ENCODE measurements around the gene B9D1. TPM values are rescaled to one million over a fixed set of nuclear protein-coding genes. Genes with fewer than 3 reads are reported as not detected.
A peak's percentile ranks its signal among the peaks of the same experiment; 100 is the strongest.

The B9D1 gene
- total RNA-seq, 1 donor: 21.0 TPM

- H3K9me3 ChIP-seq (ENCODE audit: low read depth, low read length): no peaks in the 10 kb centered on the region
- no peaks in the 10 kb centered on the region for H4K20me1 ChIP-seq (ENCODE audit: insufficient read depth, low read length)
- no peak for TF ChIP-seq CTCF (IDR thresholded peaks at IDR 0.05; ENCODE audit: extremely low read depth, low read depth, low read length)
- H3K4me3 ChIP-seq (ENCODE audit: insufficient read depth, low read length): no peak overlapping the region
- no peak for DNase-seq (ENCODE audit: insufficient read length, low spot score, missing footprints)
- no peak overlapping the region for H3K27ac ChIP-seq (ENCODE audit: low read depth, low read length)
- no peaks in the 10 kb centered on the region for H3K79me2 ChIP-seq (ENCODE audit: insufficient read depth, low read length)
- no peaks in the 10 kb centered on the region for H3K27me3 ChIP-seq (ENCODE audit: insufficient read depth, low read length)
- peaks cover 29% of the 10 kb centered on the region for H3K4me1 ChIP-seq (ENCODE audit: insufficient read depth, low read length)
- peaks cover 1% of the 10 kb centered on the region for H3K36me3 ChIP-seq (ENCODE audit: insufficient read depth, low read length)
- H3K4me2 ChIP-seq (ENCODE audit: insufficient read depth, low read length): no peak overlapping the region
- no peak overlapping the region for H2AFZ ChIP-seq (ENCODE audit: low read length)
Observed at GRCh38 chr17:19390951-19391350, 28.4 kb upstream of the B9D1 start.

- H3K79me2 ChIP-seq (ENCODE audit: insufficient read depth, low read length): no peaks in the 10 kb centered on the region
- H3K4me1 ChIP-seq (ENCODE audit: insufficient read depth, low read length): peaks cover 35% of the 10 kb centered on the region
- H3K4me2 ChIP-seq (ENCODE audit: insufficient read depth, low read length): no peak overlapping the region
- no peaks in the 10 kb centered on the region for H3K9me3 ChIP-seq (ENCODE audit: low read depth, low read length)
- no peak overlapping the region for H3K4me3 ChIP-seq (ENCODE audit: insufficient read depth, low read length)
- H3K27ac ChIP-seq (ENCODE audit: low read depth, low read length): no peak overlapping the region
- H4K20me1 ChIP-seq (ENCODE audit: insufficient read depth, low read length): peaks cover 5% of the 10 kb centered on the region
- no peak overlapping the region for H2AFZ ChIP-seq (ENCODE audit: low read length)
- H3K36me3 ChIP-seq (ENCODE audit: insufficient read depth, low read length): peaks cover 18% of the 10 kb centered on the region
- no peaks in the 10 kb centered on the region for H3K27me3 ChIP-seq (ENCODE audit: insufficient read depth, low read length)
- no peak for DNase-seq (ENCODE audit: insufficient read length, low spot score, missing footprints)
- TF ChIP-seq CTCF (IDR thresholded peaks at IDR 0.05; ENCODE audit: extremely low read depth, low read depth, low read length): no peak
Observed at GRCh38 chr17:19388791-19389785, 26.6 kb upstream of the B9D1 start.

- Histone ChIP-seq H3K27ac (ENCODE audit: low read depth, low read length) (peak overlapping the region; percentile 83), H3K4me2 (ENCODE audit: insufficient read depth, low read length) (peak overlapping the region; percentile 74), H3K4me3 (ENCODE audit: insufficient read depth, low read length) (peak overlapping the region; percentile 13), H3K9me3 (ENCODE audit: low read depth, low read length) (no peaks in the 10 kb centered on the region), H3K79me2 (ENCODE audit: insufficient read depth, low read length) (no peaks in the 10 kb centered on the region), H2AFZ (ENCODE audit: low read length) (no peak overlapping the region), H4K20me1 (ENCODE audit: insufficient read depth, low read length) (peaks cover 6% of the 10 kb centered on the region), H3K36me3 (ENCODE audit: insufficient read depth, low read length) (peaks cover 29% of the 10 kb centered on the region), H3K4me1 (ENCODE audit: insufficient read depth, low read length) (peaks cover 35% of the 10 kb centered on the region), H3K27me3 (ENCODE audit: insufficient read depth, low read length) (no peaks in the 10 kb centered on the region)
- no peak for TF ChIP-seq CTCF (IDR thresholded peaks at IDR 0.05; ENCODE audit: extremely low read depth, low read depth, low read length)
- peak; percentile 78 for DNase-seq (ENCODE audit: insufficient read length, low spot score, missing footprints)
Observed at GRCh38 chr17:19387921-19388521, 25.5 kb upstream of the B9D1 start.
